Stimulated activated CD8-positive, alpha-beta memory T cell treated with anti-CD3 and anti-CD28 coated beads, Interleukin-4, amount 100 ng/mL, for 4 hours (primary cell): ENCODE results near the gene SEC24D.

Source experiments
- DNase-seq, 2 donors: peaks; one replicate each; pipeline ENCODE4 v3.0.0-alpha.2; 2020; ENCODE audit warnings: low read depth in 2 of 2, low spot score in 1 of 2

SEC24D gene

GRCh38 chr4:118774989-118775388 lies 60.9 kb downstream of the SEC24D start:
- no peak for DNase-seq

- DNase-seq: no peak
Measured at GRCh38 chr4:118774321-118774720, 61.6 kb downstream of the SEC24D start.

DNA sequence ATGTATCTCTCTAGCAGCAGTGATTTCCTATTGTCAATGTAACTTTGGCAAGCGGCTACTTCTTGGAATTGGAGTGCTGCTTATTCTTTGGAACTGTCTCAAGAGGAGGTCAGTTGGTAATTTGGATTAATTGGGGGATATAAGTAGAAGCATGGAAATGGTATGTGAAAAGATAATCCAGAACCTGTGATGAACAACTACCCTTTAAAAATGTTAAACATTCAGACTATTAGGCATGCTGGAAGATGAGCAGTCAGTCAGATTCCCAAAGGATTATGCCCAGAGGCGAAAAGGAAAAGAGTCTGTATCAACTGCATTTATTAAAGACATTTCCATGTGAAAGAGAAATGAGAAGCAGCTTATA lies 62.5 kb downstream of the SEC24D start:
- DNase-seq: no peak

DNA sequence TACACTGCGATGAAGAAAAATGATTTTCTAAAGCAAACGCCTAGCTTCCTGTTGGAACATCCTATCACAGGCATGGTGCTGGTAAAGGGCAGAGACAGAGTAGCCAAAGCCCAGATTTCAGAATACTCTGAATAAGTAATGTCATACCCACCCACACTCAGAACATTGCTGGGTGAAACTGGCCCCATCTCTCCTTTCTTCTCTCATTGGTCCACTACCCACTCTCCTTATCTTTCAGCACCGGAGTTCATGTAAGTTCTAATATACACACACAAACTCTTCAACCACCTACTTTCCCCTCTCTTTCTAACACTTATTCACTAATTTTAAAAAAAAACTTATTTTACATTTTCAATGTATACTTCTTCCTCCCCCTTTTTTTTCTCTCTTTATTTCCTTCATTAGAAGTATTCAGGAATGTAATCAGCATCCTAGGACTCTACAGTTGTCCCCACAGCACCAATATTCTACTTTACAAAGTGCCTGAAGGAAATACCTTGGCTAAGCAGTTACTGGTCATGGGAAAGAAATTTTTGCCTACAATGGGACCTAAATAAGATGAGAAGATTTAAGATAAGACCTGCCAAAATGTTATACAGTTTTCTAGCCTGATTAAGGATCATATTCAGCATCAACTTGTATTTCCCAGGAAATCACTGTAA lies 63.0 kb downstream of the SEC24D start:
- no peak for DNase-seq

DNA sequence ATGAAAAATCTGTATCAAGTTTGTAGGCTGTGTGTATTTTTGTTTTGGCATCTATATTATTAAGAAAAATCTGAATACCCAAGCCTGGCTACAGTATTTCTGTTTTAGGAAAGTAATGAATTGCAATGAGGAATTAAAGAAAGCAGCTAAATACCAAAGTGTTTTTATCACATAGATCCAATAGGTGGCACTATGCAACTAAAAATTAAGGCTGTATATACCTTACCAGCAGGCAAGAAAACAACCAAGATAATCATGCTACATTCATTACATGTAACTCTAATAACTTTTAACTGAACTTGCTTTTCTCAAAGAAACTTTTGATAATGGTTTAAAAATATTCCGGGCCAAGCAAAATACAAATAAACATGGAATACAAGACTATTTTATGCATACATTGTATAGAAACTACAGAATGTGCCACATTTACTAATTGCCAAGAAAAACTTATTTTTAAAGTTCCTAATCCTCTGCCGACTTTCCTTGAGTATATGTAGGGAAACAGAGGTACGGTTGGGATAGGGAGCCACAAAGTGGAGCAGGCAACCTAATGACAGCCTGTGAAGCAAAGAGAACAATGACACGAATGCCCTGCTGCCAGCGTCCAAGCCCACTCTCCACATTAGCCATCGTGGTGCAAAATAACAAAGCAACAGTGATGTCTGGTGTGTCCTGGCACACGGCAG lies 63.7 kb downstream of the SEC24D start:
- no peak for DNase-seq

- DNase-seq: no peak
Measured at GRCh38 chr4:118770741-118771187, 65.2 kb downstream of the SEC24D start.

DNA sequence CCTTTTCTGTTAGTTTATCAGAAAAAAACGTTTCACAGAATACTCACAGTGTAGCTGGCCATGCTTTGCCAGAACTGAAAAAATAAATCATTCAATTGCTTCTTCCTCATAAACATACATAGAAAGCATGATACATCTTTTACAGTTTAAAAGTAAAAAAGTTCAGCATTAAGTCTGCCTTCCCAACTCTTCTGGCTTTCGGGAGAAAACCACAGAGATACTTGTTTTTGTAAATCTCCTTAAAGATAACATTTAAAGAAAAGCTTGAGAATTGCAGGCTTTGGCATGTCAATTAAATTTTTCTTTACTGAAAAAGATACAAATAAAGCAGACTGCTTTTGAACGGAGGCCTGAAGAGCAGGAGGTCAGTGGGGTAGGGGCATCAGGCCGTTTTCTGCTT lies 66.8 kb downstream of the SEC24D start:
- DNase-seq: no peak

DNA sequence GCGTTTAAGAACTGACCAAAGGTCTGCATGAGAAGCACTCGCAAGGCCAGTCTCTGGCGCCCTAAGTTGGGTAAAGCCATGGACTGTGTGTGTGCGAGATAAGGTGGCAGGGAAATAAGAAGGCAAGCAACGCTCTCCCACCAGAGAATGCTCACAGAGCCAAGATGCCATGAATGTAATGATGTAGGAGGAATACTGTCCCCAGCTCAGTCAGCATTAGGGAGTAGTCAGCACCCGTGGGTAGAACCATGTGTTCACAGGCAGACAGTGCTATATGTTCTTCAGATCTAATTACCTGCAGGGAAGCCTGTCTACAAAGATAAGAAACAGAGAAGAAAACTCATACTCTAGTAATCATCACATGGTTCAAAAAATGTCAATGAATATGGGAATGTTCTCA lies 68.8 kb downstream of the SEC24D start:
- DNase-seq: no peak

DNA sequence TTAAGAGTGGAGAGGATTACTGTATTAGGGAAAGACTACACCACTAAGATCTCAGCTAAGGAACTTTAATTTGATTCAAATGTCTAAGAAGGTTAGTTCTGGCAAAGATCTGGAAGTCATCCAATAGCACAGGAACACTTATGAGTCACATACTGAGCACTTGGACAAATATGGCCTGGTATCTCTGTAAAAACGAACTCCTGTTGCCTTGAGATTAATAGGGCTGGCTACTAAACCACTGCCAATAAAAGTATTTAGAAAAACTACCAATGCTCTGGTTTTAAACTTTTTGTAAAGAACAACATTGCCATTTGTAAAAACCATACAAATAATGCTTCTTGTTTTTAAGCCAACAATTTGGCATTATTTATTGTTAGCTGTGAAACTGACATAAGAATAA lies 70.5 kb downstream of the SEC24D start:
- DNase-seq: no peak

- DNase-seq: no peak
Measured at GRCh38 chr4:118762730-118763477, 73.0 kb downstream of the SEC24D start.

DNA sequence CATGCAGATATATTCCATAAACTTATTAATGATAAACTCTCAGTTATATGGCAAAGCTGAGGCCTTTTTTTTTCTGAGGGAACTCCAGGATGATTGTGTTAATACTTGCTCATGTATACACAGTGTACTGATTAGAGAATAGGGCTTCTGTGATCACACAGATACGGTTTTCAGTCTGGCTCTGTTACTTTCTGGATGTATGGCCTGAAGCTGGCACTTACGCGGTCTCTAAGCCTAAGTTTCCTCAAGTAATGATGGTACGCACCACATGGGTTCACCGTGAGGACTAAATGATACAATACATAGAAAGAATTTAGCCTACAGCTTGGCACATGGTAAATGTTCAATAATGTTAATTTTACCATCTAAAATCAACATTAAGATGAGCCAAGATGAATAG lies 73.8 kb downstream of the SEC24D start:
- DNase-seq: no peak

DNA sequence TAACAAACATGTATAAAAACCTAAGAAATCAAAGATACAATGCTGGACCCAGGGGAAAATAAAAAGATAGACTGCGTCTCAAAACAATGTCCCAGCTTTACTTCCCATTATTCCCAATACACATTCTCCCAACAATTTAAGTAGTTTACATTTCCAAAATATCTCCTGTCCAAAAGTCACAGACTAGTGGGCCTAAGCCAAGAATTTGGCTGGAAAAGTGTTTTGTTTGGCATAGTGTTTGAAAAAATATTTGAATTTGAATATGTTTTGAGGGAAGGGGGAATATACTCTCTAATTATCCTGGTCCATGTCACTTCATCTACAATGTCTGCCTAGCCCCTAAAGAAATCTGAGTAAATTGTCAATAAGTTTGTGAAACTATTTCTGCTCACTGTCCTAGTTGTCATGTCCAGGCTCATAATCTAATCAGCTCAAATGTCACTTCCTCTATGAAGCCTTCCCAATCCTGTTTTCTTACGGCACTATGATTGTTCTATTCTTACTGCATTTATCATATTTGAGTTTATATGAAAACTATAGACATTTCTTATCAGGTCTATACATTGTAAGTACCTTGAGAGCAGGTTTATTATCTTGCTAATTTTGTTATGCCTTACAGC lies 74.4 kb downstream of the SEC24D start:
- no peak for DNase-seq

- DNase-seq: no peak
Measured at GRCh38 chr4:118760493-118760892, 75.4 kb downstream of the SEC24D start.

GRCh38 chr4:118760092-118760491 lies 75.8 kb downstream of the SEC24D start:
- DNase-seq: no peak

GRCh38 chr4:118759481-118759880 lies 76.4 kb downstream of the SEC24D start:
- no peak for DNase-seq

- DNase-seq: no peak
Measured at GRCh38 chr4:118758293-118758692, 77.6 kb downstream of the SEC24D start.

GRCh38 chr4:118757761-118758251 lies 78.1 kb downstream of the SEC24D start:
- DNase-seq: no peak

- no peak for DNase-seq
Measured at GRCh38 chr4:118756958-118757357, 79.0 kb downstream of the SEC24D start.

DNA sequence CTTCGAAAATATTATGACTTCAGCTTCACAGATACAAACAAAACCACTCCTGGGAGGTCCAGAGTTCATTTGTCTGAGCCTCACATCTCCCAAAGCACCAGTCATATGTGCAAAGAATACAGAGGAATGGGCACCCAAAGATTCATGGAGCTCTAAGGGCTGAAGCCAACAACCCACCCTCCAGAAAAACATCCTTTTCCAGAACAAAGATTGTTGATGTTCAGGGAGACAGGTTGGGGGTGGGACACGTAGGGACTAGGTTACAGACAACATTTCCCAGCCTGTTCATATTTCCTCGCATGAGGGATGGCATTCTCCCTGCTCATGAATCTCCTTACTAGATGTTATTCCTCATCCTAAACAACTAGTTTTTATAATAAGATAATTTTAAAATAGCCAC lies 79.5 kb downstream of the SEC24D start:
- no peak for DNase-seq

DNA sequence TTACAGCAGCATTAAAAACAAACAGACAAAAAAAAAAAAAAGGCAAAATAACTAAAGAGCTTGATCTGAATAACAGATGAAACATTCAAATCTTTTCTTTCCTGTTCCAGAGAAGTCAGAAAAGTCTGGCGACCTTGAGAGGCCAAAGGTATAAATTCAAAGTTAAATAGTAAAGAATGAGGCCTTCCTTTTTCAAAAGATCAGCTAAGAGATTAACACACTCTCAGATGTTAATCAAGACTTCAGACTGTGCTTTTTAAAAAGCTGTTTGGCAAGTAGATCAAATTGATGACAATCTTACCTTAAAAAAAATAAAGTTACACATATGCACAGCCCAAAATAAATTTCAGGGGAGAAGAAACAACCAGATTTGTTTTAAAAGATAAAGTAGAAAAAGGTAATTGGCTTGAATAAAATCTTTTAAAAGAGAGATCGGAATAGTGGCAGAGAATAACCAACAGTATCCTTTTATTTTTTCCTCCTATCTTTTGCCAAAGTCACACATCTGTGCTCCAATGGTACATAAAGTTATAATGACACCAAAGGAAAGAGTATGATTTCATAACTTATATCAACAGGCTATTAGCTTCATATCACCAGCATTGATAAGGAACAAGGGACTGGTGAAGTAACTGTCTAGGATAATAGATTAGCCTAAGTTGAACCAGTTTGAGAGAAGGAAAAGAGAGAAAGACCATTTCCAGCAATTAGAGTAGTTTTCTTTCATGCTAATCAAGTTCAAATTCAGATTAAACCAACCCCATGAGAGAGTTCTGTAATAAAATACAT lies 80.3 kb downstream of the SEC24D start:
- no peak for DNase-seq

GRCh38 chr4:118754890-118755289 lies 81.0 kb downstream of the SEC24D start:
- DNase-seq: no peak
